HG03103 (cell line): ENCODE measurements around the gene BAD.

Source experiments
- ATAC-seq: cut with Tn5 transposase; IDR thresholded peaks from one replicate; pipeline ENCODE4 v1.9.1; 2021; ENCODE audit warnings: low read depth; ENCODE audit not compliant: unreplicated experiment

Gene BAD

GRCh38 chr11:64261556-64262080 lies 22.8 kb downstream of the BAD start:
- ATAC-seq = no peak

- no peak for ATAC-seq
Observed at GRCh38 chr11:64260147-64260708, 24.2 kb downstream of the BAD start.

DNA sequence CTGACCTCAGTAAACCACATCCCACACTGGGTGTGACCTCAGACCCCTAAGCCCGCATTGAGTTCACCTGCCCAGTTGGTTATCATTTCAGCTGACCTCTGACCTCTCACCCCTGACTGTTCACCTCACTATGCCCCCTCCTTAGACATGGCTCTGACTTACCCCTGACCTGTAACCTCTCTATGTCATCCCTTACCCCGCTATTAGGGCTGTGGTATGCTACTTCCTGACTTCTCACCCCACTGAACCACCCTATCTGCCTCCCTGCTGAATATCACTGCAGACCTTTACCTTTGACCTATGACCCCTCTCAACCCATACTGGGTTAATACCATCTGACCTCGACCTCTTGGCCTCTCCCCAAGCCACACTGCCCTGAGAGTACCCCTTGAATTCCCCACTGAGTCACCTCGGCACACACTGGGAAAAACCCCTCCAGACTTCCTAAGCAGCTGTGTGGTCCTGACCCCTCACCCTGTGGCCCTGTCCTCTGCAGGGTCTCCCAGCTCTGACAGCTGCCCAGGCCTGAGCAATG lies 24.9 kb downstream of the BAD start:
- ATAC-seq = no peak

DNA sequence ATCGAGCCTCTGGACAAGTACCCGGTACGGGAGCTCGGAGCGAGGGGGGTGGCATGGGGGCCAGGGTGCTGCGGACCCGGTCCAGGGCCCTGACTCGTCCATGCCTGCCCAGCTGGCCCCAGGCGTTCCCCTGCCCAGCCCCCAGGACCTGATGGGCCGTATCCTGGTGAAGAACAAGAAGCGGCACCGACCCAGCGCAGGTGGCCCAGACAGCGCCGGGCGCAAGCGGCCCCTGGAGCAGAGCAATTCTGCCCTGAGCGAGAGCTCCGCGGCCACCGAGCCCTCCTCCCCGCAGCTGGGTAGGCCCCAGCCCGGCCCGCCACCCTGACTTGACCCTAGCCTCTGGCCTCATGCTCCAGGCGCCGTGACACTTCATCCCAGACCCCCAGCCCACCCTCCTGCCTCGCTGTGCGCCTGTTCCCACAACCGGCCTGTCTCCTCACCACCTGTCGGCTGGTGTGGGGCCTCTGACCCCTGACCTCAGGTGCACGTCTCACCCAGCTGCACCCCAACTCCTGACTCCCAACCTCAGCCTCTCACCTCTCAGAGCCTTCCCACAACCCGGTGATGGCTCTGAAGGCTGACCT lies 25.4 kb downstream of the BAD start:
- ATAC-seq = no peak

GRCh38 chr11:64258356-64258755 lies 26.1 kb downstream of the BAD start:
- ATAC-seq = no peak

GRCh38 chr11:64256300-64256699 lies 28.2 kb downstream of the BAD start:
- ATAC-seq = no peak

DNA sequence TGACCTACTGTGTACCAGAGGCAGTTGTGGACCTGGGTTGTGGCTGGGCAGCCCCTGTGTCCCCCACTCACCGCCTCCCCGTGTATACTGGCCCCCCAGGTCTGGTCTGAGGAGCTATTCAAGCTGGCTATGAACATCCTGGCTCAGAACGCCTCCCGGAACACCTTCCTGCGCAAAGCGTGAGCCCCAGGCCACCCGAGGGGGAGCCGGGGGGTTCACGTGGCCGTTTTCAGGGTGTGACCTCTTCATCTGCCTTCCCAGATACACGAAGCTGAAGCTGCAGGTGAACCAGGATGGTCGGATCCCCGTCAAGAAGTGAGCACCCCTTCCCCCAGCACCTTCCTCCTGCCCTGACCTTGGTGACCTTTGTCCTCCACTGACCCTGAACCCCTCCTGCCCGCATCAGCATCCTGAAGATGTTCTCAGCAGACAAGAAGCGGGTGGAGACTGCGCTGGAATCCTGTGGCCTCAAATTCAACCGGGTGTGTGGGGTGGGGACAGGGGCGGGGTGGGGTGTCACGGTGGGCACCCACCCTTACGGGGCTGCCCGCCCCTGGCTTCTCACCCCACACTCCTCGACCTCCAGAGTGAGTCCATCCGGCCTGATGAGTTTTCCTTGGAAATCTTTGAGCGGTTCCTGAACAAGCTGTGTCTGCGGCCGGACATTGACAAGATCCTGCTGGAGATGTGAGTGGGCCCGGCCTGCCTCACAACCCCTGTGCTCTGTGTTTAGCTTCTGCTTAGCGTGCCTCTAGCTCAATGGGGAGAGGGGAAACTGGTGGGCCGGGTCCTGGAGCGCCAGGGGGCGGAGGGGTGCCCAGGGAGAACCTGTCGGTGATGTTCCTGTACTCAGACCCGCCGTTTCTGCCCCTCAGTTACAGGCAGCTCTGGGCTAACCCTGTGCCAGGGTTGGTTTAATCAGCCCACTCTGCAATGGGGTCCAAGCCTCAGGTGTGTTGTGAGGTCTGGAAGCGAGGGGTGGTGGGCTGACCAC lies 29.0 kb downstream of the BAD start:
- no peak for ATAC-seq

GRCh38 chr11:64254326-64254725 lies 30.1 kb downstream of the BAD start:
- ATAC-seq = no peak

- ATAC-seq = no peak
Observed at GRCh38 chr11:64253481-64253880, 31.0 kb downstream of the BAD start.

DNA sequence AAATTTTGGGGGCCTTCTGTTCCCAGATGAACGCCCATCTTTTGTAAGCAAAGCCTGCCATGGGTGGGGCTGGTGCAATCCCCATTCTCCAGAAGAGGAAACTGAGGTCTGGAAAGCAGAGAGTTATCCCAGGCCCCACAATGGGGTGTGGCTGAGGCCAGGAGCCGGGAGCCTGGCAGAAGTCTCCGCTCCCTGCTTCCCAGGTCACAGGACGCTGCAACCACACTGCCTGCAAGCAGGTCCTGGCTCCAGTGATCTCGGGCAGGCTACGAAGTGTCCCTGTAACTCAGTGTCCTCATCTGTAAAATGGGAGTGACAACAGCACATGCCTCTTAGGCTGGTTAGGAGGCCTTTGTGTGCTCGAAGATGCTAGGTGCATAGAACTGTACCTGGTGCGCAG lies 31.4 kb downstream of the BAD start:
- no peak for ATAC-seq

DNA sequence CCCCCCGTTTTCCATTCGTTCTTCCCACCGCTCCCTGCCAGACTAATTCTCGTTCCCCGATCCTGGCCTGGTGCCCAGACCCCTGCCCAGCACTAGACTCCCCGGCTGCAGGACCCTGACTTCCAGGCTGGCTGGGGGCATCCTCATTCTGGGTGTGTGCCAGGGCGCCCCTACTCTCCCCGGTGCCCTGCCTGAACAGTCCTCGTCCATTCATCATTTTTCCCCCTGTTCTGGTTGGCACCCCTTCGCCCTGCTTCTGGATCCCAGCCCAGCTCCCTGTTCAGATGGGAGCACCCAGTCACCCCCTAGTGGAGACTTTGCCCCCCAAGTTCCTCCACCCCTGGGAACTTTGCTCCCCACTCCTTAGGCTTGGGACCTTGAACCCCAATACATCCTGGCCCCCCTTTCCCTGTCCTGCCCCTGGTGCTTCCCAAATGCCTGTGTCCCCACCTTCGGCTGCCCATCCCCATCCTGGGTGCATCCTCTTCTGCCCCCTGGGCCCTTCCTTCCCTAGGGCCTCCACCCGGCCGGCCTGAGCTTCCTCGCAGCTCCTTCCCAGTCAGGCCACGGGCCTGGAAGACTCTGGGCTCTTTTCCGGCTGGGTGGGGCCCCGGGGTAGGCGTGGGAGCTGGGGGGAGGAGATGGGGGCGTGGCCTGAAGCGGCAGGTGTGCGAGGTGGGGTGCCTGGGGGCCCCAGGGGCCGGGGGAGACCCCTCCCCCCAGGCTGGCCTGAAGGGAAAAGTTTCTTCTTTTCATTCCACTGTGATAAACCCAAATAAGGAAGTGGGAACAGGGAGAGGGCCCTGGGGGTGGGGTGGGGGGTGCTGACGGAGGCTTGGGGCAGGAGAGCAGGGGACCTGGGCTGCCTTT lies 32.2 kb downstream of the BAD start:
- no peak for ATAC-seq

- ATAC-seq = no peak
Observed at GRCh38 chr11:64251753-64252002, 32.8 kb downstream of the BAD start.

DNA sequence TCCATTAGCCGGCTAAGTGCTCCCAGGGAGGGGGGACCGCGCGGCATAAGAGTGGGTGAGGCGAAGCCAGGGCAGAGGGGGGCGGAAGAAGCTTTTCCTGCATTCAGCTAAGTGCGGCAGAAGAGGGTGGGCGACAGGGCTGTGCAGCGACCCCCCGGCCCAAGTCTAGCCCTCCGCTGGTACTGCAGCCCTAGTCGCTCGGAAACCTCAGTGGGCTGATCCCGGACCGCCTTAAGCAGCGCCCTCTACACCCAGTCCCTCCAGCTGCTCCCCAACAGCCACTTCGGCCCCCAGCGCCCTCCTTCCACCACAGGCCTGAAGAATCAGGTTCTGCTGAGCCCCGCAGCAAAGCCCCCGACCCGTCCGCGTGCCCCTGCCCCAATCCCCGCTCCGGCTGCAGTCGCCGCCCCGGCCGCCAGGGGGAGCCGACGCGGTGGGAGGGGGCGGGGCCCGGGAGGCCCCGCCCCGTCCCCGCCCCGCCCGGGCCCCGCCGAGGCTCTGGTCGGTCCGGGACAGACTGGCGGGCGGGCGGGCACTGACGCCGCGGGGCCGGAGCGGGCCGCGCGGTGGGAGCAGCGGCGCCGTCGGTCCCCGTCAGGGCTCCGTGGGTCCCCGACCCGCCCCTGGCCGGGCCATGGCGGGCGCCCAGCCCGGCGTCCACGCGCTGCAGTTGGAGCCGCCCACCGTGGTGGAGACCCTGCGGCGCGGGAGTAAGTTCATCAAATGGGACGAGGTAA lies 33.3 kb downstream of the BAD start, which contains the start of gene PLCB3:
Gene PLCB3 (plus strand): TSS at position 515 of the 737 bp plus-strand sequence. CDS start 120 bp downstream, at position 635.
- no peak for ATAC-seq

GRCh38 chr11:64250415-64251015 lies 34.0 kb downstream of the BAD start:
- ATAC-seq = no peak

DNA sequence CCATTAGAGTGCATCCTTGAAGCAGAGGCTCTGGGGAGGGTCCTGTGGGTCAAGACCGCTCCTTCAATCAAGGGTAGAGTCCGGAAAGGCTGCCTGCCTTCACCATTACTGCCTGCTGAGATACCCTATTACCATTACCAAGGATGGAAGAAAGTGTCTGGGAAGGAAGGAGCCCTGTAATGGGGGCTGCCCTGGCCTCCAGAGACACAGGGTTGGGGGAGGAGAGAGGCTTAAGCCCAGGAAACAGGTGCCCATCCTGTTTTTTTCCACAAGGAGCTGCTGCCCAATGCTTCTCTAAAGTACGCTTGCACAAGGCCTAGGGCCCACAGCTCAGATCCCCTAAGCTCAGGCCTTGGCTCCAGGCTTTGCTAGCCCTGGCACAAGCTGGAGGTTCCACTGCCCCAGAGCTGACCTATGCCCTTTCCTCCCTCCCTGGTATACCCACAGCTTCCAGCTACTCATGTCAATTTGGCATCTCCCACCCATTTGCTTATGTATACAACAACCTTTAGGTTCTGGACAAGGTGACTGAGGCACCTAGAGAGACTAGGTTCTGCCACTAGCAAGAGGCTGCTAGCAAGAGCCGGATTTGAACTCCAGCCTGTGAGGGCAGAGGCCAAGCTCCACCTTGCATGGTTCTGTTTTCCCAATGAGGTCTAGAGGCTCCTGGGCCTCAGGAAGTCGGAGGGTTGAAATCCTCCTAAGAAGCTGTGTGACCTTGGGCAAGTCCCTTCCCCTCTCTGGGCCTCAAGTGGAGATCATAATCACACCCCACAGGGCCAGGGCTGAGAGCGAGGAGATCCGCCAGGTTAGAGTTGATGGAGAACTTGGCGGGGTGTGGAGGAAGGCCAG lies 34.7 kb downstream of the BAD start:
- ATAC-seq = no peak

DNA sequence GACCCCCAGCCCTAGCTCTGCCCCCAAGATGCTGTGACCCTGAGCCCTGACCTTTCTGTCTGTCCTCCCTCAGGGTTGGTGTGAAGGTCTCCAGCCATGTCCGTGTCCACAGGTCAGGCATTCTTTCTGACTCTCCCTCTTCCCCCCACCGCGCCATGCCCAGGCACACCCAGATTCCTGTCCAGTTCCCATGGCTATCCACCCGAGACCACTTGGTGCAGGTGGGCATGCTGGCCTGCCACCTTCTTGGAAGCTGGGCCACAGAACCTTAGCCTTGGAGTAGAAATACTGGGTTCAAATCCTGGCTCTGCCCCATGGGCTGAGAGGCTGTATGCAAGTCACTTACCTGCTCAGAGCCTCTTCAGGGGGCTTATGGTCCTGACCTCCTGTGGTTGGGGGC lies 35.4 kb downstream of the BAD start:
- no peak for ATAC-seq

DNA sequence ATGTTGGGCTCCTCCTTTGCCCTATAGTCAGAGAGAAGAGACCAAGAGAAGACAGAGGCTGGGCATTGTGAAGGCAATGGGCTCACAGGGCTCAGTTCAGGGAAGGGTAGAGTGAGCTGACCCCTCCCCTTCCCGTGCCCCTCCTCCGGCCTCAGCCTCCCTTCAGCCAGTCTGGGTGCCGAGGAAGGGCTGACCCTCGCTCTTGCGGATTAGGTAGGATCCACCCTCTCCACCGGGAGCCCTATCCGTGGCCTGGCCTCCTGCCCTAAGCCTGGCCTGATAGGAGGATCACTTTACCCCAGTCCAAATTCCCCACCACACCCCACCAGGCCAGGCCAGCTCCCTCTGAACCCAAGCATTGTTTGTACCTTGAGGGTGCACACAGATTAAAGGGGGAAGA lies 35.9 kb downstream of the BAD start:
- ATAC-seq = no peak

GRCh38 chr11:64247729-64248531 lies 36.5 kb downstream of the BAD start:
- ATAC-seq = no peak
